SK-N-SH treated with all-trans-retinoic acid at 6 μM for 48 hours (cell line): ENCODE results near the gene MYO9A.
"Not testable (repeated sequence)": the region's sequence is repeated elsewhere in the genome, so short reads cannot be mapped to it uniquely, and the experiment has no call there.

Source experiments
- ATAC-seq: fragments of 200-7000 bp; cut with Tn5 transposase; 3 replicates; pipeline ENCODE4 v1.9.1; 2020; ENCODE audit warnings: mild to moderate bottlenecking, moderate library complexity
- ARNTL ChIP-seq: fragments of 450-650 bp; formaldehyde crosslinking; IDR thresholded peaks from 2 replicates; pipeline ENCODE4 v1.5.0; 2020; ENCODE audit warnings: low read depth, mild to moderate bottlenecking, moderate library complexity, borderline replicate concordance
- BACH2 ChIP-seq: fragments of 250-450 bp; sonication (Bioruptor Pico); IDR thresholded peaks from 2 replicates; pipeline ENCODE4 v1.9.0; 2021; ENCODE audit warnings: mild to moderate bottlenecking, borderline replicate concordance
- CREB5 ChIP-seq: fragments of 250-450 bp; sonication (Bioruptor Pico); IDR thresholded peaks from 2 replicates; pipeline ENCODE4 v1.5.1; 2020; ENCODE audit warnings: low read depth, mild to moderate bottlenecking, moderate library complexity
- CSDC2 ChIP-seq: fragments of 250-450 bp; sonication (Bioruptor Pico); IDR thresholded peaks from 2 replicates; pipeline ENCODE4 v1.5.0; 2020; ENCODE audit warnings: mild to moderate bottlenecking, moderate library complexity
- CSRNP3 ChIP-seq: fragments of 250-450 bp; sonication (Bioruptor Pico); IDR thresholded peaks from 2 replicates; pipeline ENCODE4 v1.5.1; 2021; ENCODE audit warnings: mild to moderate bottlenecking, moderate library complexity
- ESRRG ChIP-seq: fragments of 250-450 bp; sonication (Bioruptor Pico); IDR thresholded peaks from 2 replicates; pipeline ENCODE4 v1.6.1; 2021; ENCODE audit warnings: mild to moderate bottlenecking
- GLIS3 ChIP-seq: fragments of 250-450 bp; sonication (Bioruptor Pico); IDR thresholded peaks from 2 replicates; pipeline ENCODE4 v1.5.0; 2020; ENCODE audit warnings: mild to moderate bottlenecking, moderate library complexity
- ISL1 ChIP-seq: fragments of 250-450 bp; sonication (Bioruptor Pico); IDR thresholded peaks from 2 replicates; pipeline ENCODE4 v2.1.2; 2022; ENCODE audit warnings: mild to moderate bottlenecking, moderate library complexity
- PATZ1 ChIP-seq: fragments of 250-450 bp; sonication (Bioruptor Pico); IDR thresholded peaks from 2 replicates; pipeline ENCODE4 v1.8.0; 2020; ENCODE audit warnings: mild to moderate bottlenecking, moderate library complexity, borderline replicate concordance
- POU6F1 ChIP-seq: fragments of 250-450 bp; sonication (Bioruptor Pico); IDR thresholded peaks from 2 replicates; pipeline ENCODE4 v1.8.0; 2021; ENCODE audit warnings: low read depth, mild to moderate bottlenecking, moderate library complexity, borderline replicate concordance
- PPARA ChIP-seq: fragments of 250-450 bp; sonication (Bioruptor Pico); IDR thresholded peaks from 2 replicates; pipeline ENCODE4 v1.5.0; 2020; ENCODE audit warnings: mild to moderate bottlenecking, borderline replicate concordance
- SNAI2 ChIP-seq: fragments of 250-450 bp; sonication (Bioruptor Pico); IDR thresholded peaks from 2 replicates; pipeline ENCODE4 v1.5.0; 2020; ENCODE audit warnings: mild to moderate bottlenecking, moderate library complexity
- TCF4 ChIP-seq: fragments of 250-450 bp; sonication (Bioruptor Pico); IDR thresholded peaks from 2 replicates; pipeline ENCODE4 v1.8.0; 2021; ENCODE audit warnings: mild to moderate bottlenecking, moderate library complexity, borderline replicate concordance
- TOX ChIP-seq: fragments of 250-450 bp; sonication (Bioruptor Pico); IDR thresholded peaks from 2 replicates; pipeline ENCODE4 v1.8.0; 2021; ENCODE audit warnings: mild to moderate bottlenecking, moderate library complexity, borderline replicate concordance
- TSHZ2 ChIP-seq: fragments of 250-450 bp; sonication (Bioruptor Pico); IDR thresholded peaks from 2 replicates; pipeline ENCODE4 v1.5.0; 2020; ENCODE audit warnings: mild to moderate bottlenecking, moderate library complexity
- ZC3H10 ChIP-seq: fragments of 250-450 bp; sonication (Bioruptor Pico); IDR thresholded peaks from 2 replicates; pipeline ENCODE4 v1.5.1; 2021; ENCODE audit warnings: mild to moderate bottlenecking, moderate library complexity
- ZFP3 ChIP-seq: fragments of 250-450 bp; sonication (Bioruptor Pico); IDR thresholded peaks from 2 replicates; pipeline ENCODE4 v1.5.0; 2020; ENCODE audit warnings: mild to moderate bottlenecking, moderate library complexity
- ZFP30 ChIP-seq: fragments of 450-650 bp; formaldehyde crosslinking; IDR thresholded peaks from 2 replicates; pipeline ENCODE4 v1.5.0; 2022; ENCODE audit warnings: mild to moderate bottlenecking, moderate library complexity
- ZNF70 ChIP-seq: fragments of 450-650 bp; formaldehyde crosslinking; IDR thresholded peaks from 2 replicates; pipeline ENCODE4 v1.5.0; 2020; ENCODE audit warnings: mild to moderate bottlenecking, moderate library complexity

The MYO9A gene

GRCh38 chr15:72006382-72006781, 111.6 kb downstream of the MYO9A start (continued):
- no peak for TF ChIP-seq BACH2 (CRISPR knock-in tag)
- TF ChIP-seq POU6F1 (CRISPR knock-in tag): no peak
- TF ChIP-seq, all 23 proteins: peak for 0

GRCh38 chr15:72005483-72005882, 112.5 kb downstream of the MYO9A start:
- ATAC-seq: no peak
- no peak for TF ChIP-seq PPARA
- no peak for TF ChIP-seq BACH2 (CRISPR knock-in tag)
- no peak for TF ChIP-seq PATZ1 (CRISPR knock-in tag)
- no peak for TF ChIP-seq ZNF70
- TF ChIP-seq ESRRG (CRISPR knock-in tag): no peak
- TF ChIP-seq CREB5: no peak
- TF ChIP-seq ZFP3 (CRISPR knock-in tag): no peak
- no peak for TF ChIP-seq TOX (CRISPR knock-in tag)
- TF ChIP-seq TCF4 (CRISPR knock-in tag): no peak
- no peak for TF ChIP-seq GLIS3 (CRISPR knock-in tag)
- no peak for TF ChIP-seq ISL1 (CRISPR knock-in tag)

- no peak for ATAC-seq
- no peak for TF ChIP-seq PATZ1 (CRISPR knock-in tag)
- TF ChIP-seq ISL1 (CRISPR knock-in tag): peak; percentile 65
These were observed 118.1 kb downstream of the MYO9A start for GRCh38 chr15:71999807-72000206.

- ATAC-seq: not testable (repeated sequence)
These were observed 119.2 kb downstream of the MYO9A start for GRCh38 chr15:71998717-71999116.

- no peak; the same call in 2 of the 3 replicates for ATAC-seq
- no peak for TF ChIP-seq ZC3H10 (CRISPR knock-in tag)
- no peak for TF ChIP-seq ZNF70
- TF ChIP-seq SNAI2 (CRISPR knock-in tag): no peak
- no peak for TF ChIP-seq ARNTL
- TF ChIP-seq CSRNP3 (CRISPR knock-in tag): no peak
- no peak for TF ChIP-seq TSHZ2
- TF ChIP-seq CREB5: no peak
- TF ChIP-seq CSDC2 (CRISPR knock-in tag): no peak
- TF ChIP-seq TCF4 (CRISPR knock-in tag): no peak
- TF ChIP-seq ZFP30 (CRISPR knock-in tag): no peak
- no peak for TF ChIP-seq PATZ1 (CRISPR knock-in tag)
These were observed 120.3 kb downstream of the MYO9A start for GRCh38 chr15:71997691-71998090.
